Bone marrow (tissue), 2 donors: ENCODE measurements around the gene MUSTN1.

Experiments
- DNase-seq, 2 donors: peaks; one replicate each; lab custom pipeline; 2025; lab: John Stamatoyannopoulos, UW

The MUSTN1 gene

DNA sequence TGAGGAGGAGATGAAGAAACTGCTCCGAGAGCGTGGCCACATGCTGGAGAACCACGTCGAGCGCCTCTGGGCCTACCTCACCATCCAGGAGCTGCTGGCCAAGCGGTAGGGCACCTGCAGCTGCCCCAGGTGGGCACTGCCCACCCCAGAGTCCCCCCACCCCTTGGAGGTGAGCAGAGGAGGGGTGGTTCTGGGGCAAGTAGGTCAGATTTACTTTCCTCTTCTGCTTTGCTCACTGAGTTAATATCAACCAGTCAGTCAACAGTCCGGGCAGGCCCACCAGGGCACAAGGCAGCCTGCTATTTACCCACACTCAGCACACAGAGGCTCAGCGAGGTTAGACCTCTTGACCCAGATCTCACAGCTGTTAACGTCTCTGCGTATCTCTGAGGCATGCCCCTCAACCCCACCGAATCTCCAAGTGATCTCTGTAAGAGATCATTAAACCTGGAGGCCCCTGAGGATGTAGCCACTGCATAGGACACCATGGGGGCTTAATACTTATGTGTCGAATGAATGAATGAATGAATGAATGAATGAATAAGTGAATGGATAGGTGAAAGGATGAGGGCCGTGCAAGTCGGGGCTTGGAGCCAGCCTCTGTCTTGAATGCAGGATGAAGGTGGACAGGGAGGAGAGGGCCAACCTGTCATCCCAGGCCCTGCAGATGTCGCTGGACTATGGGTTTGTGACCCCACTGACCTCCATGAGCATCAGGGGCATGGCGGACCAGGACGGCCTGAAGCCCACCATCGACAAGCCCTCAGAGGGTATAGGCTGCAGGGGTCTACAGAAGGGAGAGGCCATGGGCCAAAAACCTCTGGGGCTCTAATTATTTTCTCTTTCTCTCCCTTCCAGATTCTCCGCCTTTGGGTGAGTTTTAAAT lies 48.2 kb downstream of the MUSTN1 start:
- no peak for DNase-seq

DNA sequence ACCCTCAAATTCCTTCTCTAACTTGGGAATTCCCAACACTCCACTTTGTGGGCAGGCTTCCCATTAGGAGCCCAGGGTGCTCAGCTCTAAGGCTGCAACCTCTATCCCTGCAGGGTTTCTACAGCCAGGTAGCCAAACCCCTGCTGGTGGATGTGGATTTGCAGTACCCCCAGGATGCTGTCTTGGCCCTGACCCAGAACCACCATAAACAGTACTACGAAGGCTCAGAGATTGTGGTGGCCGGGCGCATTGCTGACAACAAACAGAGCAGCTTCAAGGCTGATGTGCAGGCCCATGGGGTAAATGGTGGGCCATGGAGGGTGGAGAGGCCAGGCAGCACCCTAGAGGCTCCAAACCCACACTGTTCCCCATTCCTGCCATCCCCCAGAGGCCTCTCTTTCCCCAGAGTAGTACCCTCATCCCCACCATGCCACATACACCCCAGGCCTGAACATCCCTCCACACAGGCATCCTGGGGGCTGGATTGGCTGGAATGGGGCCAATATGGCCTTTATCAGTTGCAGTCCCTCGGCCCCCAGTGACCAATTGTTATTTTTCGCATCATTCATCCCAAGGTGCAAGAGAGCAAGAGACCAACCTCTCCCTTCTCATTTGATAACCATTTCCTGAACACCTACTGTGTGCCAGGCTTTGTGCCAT lies 49.8 kb downstream of the MUSTN1 start:
- no peak for DNase-seq

DNA sequence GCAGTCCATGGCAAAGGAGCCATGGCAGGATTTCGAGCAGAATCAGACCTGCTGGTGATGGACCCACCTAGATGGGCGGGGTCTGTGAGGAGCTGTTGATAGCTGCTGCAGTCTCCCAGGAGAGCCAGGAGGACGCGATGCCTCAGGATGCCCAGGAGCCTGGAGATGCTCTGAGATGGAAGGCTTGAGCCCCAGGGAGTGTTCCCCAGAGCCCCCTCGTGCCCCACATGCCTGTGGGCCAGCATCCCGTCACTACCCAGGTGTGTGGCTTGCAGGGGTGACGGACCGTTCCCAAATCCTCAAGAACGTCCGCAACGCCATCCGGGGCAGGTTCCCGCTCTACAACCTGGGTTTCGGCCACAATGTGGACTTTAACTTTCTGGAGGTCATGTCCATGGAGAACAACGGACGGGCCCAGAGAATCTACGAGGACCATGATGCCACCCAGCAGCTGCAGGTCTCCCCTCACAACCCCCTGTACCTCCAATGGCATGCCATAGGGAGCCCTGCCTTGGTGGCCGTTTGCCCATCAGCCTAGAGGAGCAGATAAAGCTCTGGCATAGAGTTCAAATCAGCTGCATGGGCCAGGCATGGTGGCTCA lies 50.7 kb downstream of the MUSTN1 start:
- DNase-seq: no peak

DNA sequence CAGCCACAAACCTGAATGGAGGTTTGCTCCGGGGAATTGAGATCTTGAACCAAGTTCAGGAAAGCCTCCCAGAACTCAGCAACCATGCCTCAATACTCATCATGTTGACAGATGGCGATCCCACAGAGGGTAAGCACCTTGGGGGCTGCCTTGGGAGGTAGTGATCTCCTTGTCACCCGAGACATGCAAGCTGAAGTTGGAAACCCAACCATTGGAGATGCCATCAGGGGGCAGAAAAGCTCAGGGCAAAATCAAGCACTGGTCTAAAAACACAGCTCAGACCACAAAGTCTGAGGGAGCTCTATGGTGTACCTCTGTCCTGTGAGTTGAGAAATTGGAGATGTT lies 51.6 kb downstream of the MUSTN1 start:
- no peak for DNase-seq
